ENCODE results near the gene PMFBP1. TPM values are rescaled to one million over a fixed set of nuclear protein-coding genes. Genes with fewer than 3 reads are reported as not detected.
A peak's percentile ranks its signal among the peaks of the same experiment; 100 is the strongest.

The PMFBP1 gene
- total RNA-seq, 1 experiment from 2014 or later = 1.4 TPM

- H3K4me3 Mint-ChIP-seq (ENCODE audit: unreplicated experiment) = no peak overlapping the region
- CTCF ChIA-PET = interaction anchor here (1.7 kb wide), 1 partner anchor 25 kb away, joined by 5 read pairs; no protein-coding TSS in a partner anchor
- no peaks in the 10 kb centered on the region for H3K9me3 Mint-ChIP-seq (ENCODE audit: unreplicated experiment)
- no peak for TF ChIP-seq CTCF (IDR thresholded peaks at IDR 0.05; ENCODE audit: unreplicated experiment)
- peaks cover under 1% of the 10 kb centered on the region for H3K36me3 Mint-ChIP-seq (ENCODE audit: insufficient read depth, unreplicated experiment)
- peak; percentile 5 for DNase-seq (ENCODE audit: unreplicated experiment)
- H3K4me1 Mint-ChIP-seq (ENCODE audit: insufficient read depth, unreplicated experiment) = no peaks in the 10 kb centered on the region
- no peaks in the 10 kb centered on the region for H3K27me3 Mint-ChIP-seq (ENCODE audit: insufficient read depth, unreplicated experiment)
- intact Hi-C loops (cut with micrococcal nuclease) = no loop called here
- POLR2A ChIA-PET = no interaction called here
- no peak overlapping the region for H3K27ac Mint-ChIP-seq (ENCODE audit: low read depth, unreplicated experiment)
- no TSS peak for BruUV-seq (replicated peaks)
Measured at GRCh38 chr16:72149676-72150464, 22.1 kb downstream of the PMFBP1 start.

GRCh38 chr16:72142476-72142875 is 29.5 kb downstream of the PMFBP1 start:
- H3K27me3 Mint-ChIP-seq (ENCODE audit: insufficient read depth, unreplicated experiment) = no peaks in the 10 kb centered on the region
- no peak for DNase-seq (ENCODE audit: unreplicated experiment)
- H3K36me3 Mint-ChIP-seq (ENCODE audit: insufficient read depth, unreplicated experiment) = no peaks in the 10 kb centered on the region
- BruUV-seq (replicated peaks) = no TSS peak
- ChIA-PET CTCF (interaction anchor here (0.6 to 1.5 kb wide), 3 partner anchors 18 to 734 kb away, joined by 3 to 4 read pairs (median 3); no protein-coding TSS in a partner anchor), POLR2A (no interaction called here)
- TF ChIP-seq CTCF (IDR thresholded peaks at IDR 0.05; ENCODE audit: unreplicated experiment) = no peak
- intact Hi-C loops (cut with micrococcal nuclease) = no loop called here
- H3K4me1 Mint-ChIP-seq (ENCODE audit: insufficient read depth, unreplicated experiment) = no peaks in the 10 kb centered on the region
- H3K27ac Mint-ChIP-seq (ENCODE audit: low read depth, unreplicated experiment) = no peak overlapping the region
- no peaks in the 10 kb centered on the region for H3K9me3 Mint-ChIP-seq (ENCODE audit: unreplicated experiment)
- no peak overlapping the region for H3K4me3 Mint-ChIP-seq (ENCODE audit: unreplicated experiment)

- H3K9me3 Mint-ChIP-seq (ENCODE audit: unreplicated experiment) = no peaks in the 10 kb centered on the region
- intact Hi-C loops (cut with micrococcal nuclease) = no loop called here
- BruUV-seq (replicated peaks) = no TSS peak
- no peaks in the 10 kb centered on the region for H3K36me3 Mint-ChIP-seq (ENCODE audit: insufficient read depth, unreplicated experiment)
- H3K27ac Mint-ChIP-seq (ENCODE audit: low read depth, unreplicated experiment) = no peak overlapping the region
- H3K27me3 Mint-ChIP-seq (ENCODE audit: insufficient read depth, unreplicated experiment) = no peaks in the 10 kb centered on the region
- H3K4me1 Mint-ChIP-seq (ENCODE audit: insufficient read depth, unreplicated experiment) = no peaks in the 10 kb centered on the region
- CTCF ChIA-PET = interaction anchor here (0.6 to 1.0 kb wide), 3 partner anchors 12 to 326 kb away, joined by 3 to 5 read pairs (median 3); no protein-coding TSS in a partner anchor
- DNase-seq (ENCODE audit: unreplicated experiment) = no peak
- POLR2A ChIA-PET = no interaction called here
- H3K4me3 Mint-ChIP-seq (ENCODE audit: unreplicated experiment) = no peak overlapping the region
- no peak for TF ChIP-seq CTCF (IDR thresholded peaks at IDR 0.05; ENCODE audit: unreplicated experiment)
Measured at GRCh38 chr16:72139908-72140307, 32.0 kb downstream of the PMFBP1 start.

- Mint-ChIP-seq H3K36me3 (ENCODE audit: insufficient read depth, unreplicated experiment) (no peaks in the 10 kb centered on the region), H3K4me1 (ENCODE audit: insufficient read depth, unreplicated experiment) (no peaks in the 10 kb centered on the region), H3K27me3 (ENCODE audit: insufficient read depth, unreplicated experiment) (no peaks in the 10 kb centered on the region), H3K9me3 (ENCODE audit: unreplicated experiment) (no peaks in the 10 kb centered on the region), H3K4me3 (ENCODE audit: unreplicated experiment) (no peak overlapping the region), H3K27ac (ENCODE audit: low read depth, unreplicated experiment) (no peak overlapping the region)
- intact Hi-C loops (cut with micrococcal nuclease) = no loop called here
- BruUV-seq (replicated peaks) = no TSS peak
- TF ChIP-seq CTCF (IDR thresholded peaks at IDR 0.05; ENCODE audit: unreplicated experiment) = no peak
- ChIA-PET CTCF (interaction anchor here (0.7 to 3.2 kb wide), 5 partner anchors 8 to 321 kb away, joined by 3 to 13 read pairs (median 3); no protein-coding TSS in a partner anchor), POLR2A (no interaction called here)
- no peak for DNase-seq (ENCODE audit: unreplicated experiment)
Measured at GRCh38 chr16:72138064-72138572, 33.8 kb downstream of the PMFBP1 start.

All from MCF 10A (cell line).